Stimulated activated CD8-positive, alpha-beta memory T cell treated with anti-CD3 and anti-CD28 coated beads, Interleukin-15, amount 100 ng/mL, for 1 hour (primary cell): ENCODE data around the gene CAPN13.

Experiments used
- DNase-seq: peaks from one replicate; pipeline ENCODE4 v3.0.0-alpha.2; 2020; ENCODE audit warnings: low read depth

Gene CAPN13

GRCh38 chr2:30786923-30787685 is 20.1 kb downstream of the CAPN13 start:
- no peak for DNase-seq

DNA sequence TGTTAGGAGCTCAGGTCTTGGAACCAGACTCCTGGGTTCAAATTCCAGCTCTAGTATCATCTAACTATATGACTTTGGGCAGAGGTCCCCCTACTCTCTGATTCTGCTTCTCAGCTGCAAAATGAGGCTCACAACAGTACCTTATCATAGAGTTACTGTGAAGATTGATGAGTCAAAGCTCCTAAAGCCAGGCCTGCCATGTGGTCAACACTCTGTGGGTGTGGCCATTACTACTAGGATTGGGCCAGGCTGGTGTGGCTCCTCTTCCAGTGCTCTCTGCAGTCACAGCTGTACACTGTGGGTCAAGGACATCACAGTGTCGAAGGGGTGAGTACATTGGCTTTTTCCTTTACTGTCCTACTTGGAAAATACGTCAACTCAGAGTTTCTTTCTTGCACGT is 22.6 kb downstream of the CAPN13 start:
- DNase-seq: no peak

GRCh38 chr2:30781961-30782533 is 25.2 kb downstream of the CAPN13 start:
- DNase-seq: no peak

DNA sequence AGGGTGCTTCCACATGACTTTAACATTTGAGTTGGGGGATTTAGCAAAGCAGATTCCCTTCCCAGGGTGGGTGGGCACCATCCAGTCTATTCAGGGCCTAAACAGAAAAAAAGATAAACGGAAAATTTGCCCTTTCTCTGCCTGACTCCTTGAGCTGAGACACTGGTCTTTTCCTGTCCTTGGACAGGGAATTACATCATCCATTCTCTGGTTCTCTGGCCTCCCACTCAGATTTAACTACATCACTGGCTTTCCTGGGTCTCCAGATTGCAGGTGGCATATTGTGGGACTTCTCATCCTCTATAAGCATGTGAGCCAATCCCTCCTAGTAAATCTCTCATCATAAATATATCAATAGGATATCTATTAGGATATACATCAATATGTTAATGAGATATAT is 25.8 kb downstream of the CAPN13 start:
- no peak for DNase-seq

DNA sequence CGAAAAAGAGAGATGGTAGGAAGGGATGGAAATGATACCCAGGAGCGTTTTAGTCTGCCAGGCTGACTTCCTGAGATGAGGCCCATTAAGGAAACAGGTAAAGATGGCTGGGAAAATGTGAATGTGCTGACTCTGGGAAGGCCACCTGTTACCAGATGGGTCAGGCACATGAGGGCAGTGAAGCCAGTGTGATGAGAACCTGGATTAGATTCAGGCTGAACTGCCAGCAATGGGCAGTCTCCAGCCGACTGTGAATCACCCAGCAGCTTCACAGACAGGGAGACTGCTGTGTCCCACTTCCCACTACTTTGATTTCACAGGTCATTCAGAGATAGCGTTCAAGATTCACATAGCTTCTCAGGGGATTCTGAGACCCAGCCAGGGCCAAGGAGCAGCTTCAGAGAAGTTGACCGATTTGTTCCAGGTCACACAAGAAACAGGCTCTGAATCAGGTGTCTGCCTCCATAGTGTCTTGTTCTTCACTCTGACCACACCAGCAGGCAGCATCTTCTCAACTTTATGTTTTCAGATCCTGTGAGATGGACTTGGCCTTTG is 26.4 kb downstream of the CAPN13 start:
- DNase-seq: no peak

- DNase-seq: no peak
Measured at GRCh38 chr2:30778611-30779010, 28.6 kb downstream of the CAPN13 start.

DNA sequence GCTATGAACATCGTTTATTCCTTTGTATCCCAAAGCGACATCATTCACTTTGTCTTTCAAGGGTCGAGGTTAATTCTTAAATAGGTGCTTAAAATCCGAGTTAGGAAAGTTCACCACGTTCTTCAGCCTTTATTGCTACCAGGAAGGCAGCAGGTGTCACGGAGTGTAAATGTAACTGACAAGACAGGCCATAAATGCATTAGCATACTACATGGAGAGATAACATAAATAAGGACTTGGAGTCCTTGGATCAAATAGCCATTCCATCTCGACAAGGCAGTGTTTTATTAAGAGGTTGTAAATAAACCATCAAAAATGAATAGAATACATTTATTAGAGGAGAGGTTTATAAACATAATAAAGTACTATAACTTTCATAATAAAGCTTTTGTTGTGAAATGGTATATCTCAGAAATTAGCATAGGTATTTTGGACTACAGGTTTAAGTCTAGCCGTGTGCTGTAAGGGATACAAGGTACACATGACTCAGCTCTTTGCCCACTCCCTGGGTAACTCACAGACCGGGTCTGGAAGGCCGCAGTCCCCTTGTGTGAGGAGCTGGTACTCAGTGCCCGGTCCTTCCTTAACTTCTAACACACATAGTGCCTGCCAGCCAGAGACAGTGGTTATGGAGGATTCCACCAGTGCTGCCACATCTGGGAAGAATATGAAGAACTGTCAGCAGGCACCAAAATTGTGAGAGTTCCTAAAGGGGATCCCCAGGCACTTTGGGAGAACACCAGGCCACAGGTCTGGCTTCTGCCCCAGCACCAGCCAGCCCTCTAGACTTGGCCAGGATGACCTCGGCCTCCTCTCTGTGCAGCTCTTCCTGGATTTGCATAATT is 29.4 kb downstream of the CAPN13 start:
- no peak for DNase-seq

DNA sequence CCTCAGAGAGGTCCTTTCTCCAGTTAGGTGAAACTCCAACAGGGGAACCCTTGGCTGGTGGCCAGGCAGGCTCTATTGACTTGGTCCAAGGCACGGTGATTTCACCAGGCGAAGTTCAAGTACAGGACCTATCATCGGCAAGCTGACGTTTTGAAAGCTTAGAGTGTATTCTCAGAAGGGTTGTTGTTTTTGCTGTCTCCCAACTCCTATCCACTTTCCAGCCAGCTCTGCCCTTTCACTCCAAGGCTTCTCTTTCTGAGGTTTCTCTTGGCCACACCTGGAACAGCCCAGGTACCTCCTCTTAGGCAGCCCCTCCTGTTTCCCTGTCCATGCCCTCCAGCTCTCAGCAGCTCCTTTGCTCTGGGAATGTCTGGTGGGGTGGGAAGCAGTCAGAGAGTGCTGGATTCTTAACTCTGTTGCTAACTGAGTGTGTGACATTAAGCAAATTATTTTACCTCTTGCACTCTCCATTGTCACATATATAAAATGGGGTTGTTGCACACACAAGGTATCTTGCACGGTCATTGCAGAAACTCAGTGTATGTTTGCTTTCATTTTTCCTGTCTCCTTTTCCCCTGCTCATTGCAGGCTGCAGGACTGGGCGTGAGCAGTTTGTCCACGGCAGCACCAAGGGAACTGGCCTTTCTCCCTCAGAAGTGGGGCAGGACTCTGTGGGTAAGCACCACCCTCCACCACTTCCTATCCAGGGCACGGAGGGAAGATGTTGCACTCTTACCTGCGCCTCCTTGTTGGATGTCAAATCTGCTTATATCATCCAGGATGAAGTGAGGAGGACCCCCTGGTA is 30.2 kb downstream of the CAPN13 start:
- DNase-seq: no peak

- DNase-seq: no peak
Measured at GRCh38 chr2:30775833-30776232, 31.4 kb downstream of the CAPN13 start.

DNA sequence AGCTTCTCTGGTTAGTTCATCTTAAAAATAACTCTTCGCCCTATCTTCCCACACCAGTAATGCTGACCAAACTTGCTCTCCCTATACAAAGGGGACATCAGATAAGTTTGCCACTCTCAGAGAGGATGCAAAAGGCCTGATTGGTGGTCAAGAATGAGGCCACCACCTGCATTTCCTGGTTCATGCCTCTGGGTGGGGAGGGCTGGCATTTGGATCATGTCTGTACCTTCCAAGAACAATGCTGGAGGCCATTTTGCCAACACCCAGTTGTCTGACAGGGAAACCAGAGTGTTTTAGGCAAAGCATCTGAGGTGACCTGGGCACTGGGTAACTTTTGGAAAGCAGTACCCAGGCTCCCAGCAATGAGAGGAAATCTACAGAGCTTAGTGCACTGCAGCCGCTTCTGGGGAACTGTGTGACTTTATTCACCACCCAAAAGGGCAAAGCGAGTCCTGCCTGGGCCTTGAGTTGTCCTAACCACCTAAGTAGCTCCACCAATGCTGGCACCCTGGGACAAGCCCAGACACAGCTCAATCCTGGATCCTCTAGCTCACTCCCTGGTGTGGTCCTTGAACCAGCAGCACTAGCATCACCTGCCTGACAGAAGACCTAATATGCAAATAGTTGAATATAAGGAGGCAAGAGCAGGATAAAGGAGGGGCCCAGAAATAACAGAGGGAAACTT is 35.1 kb downstream of the CAPN13 start:
- no peak for DNase-seq

DNA sequence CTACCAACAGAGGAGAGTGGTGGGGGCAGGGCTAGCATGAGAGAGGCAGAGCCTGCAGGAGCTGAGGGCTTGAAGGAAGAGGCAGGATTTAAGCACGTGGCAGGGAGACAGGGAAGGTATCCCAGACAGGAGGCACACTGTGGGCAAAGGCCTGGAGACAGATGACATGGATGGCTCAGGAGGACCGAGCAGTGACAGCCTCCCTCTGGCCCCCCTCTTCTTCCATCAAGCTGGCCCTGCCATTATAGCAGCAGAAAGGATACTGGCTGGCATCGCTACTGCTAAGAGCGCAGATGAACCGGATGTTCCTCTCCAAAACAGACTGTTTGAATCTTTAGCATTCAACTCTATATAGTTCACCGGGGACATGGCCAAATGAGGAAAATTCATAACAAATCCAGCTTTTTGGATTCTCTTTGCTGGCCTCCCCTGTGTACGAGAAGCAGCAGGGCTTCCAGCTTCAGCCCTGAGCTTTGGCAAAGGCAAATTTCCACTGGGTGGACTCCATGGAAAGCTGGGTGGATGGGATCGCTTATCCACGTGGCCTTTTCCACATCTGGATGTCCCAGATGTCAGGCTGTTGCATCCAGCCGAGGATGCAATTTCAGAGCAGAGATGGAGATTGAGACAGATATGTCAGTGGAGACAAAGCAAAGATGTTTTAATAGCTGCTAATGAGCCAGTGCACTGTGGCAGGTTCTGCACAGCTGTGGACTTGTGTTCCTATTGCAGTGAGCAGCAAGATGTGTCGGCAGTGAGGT is 36.2 kb downstream of the CAPN13 start:
- no peak for DNase-seq

DNA sequence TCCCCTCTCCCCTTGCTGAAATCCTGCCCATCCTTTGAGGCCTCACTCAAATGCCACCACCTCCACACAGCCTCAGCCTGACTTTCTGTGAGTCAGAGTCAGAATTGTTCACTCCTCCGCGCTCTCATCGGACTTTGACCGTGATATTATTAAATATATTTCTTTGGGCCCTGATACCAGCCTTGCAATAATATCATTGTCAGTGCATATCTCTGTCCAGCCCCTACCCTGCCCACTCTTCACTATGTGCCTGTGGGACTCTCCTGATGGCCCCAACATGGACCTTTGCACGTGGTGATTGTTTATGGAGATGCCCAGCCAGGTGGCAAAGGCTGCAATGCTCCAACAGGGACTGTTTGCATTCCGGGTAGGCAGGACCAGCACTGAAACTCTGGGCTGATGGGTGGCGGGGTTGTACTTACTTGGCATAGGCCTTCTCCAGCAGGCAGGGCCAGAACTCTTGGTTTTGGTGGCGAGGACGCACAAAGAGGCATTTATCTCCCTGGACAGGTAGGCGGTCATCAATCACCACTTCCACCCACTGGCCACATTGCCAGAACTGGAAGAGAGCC is 37.3 kb downstream of the CAPN13 start:
- DNase-seq: no peak

DNA sequence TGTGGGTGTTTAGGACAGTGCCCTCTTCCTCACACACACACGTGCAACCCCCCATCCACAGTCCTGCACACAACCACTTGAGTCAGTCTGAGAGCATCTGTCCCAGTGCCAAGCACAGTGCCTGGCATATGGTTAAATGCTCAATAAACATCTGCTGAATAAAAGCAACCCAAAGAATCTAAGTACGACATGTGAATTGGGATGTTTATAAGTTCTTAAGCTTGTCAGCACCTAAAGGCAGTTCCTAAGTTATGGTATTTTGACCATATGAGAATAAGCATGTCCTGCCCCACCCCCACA is 37.8 kb downstream of the CAPN13 start:
- no peak for DNase-seq

- DNase-seq: no peak
Measured at GRCh38 chr2:30768708-30769480, 38.4 kb downstream of the CAPN13 start.

GRCh38 chr2:30768036-30768686 is 39.1 kb downstream of the CAPN13 start:
- no peak for DNase-seq

GRCh38 chr2:30766666-30767065 is 40.6 kb downstream of the CAPN13 start:
- DNase-seq: no peak

- DNase-seq: no peak
Measured at GRCh38 chr2:30765876-30766470, 41.3 kb downstream of the CAPN13 start.

DNA sequence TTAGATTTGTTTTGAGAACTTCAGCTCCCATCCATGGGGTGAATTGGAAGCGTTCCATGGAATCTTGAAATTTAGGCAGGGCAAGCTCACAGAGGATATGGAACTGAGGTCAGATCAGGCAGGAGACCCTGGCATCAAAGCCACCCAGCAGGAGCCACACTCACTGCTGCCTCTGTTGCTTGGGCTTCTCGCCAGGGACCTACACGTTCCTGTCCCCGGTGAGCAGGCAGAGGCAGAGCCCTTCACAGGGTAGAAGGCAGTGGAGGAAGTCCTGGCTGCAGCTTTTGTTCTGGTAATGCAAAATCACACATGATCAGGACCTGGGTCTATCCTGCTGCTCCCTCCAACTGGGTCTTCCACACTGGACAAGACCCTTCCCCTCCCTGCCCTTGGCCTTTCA is 42.1 kb downstream of the CAPN13 start:
- no peak for DNase-seq
